NOMO-1 treated with DMSO at 0.1 percent for 48 hours (cell line): ENCODE measurements around the gene HTT.
A peak's percentile ranks its signal among the peaks of the same experiment; 100 is the strongest.

ENCODE experiments used
- DNase-seq: peaks from one replicate; lab custom pipeline; 2025; ENCODE audit not compliant: unreplicated experiment; lab: John Stamatoyannopoulos, UW

HTT gene

DNA sequence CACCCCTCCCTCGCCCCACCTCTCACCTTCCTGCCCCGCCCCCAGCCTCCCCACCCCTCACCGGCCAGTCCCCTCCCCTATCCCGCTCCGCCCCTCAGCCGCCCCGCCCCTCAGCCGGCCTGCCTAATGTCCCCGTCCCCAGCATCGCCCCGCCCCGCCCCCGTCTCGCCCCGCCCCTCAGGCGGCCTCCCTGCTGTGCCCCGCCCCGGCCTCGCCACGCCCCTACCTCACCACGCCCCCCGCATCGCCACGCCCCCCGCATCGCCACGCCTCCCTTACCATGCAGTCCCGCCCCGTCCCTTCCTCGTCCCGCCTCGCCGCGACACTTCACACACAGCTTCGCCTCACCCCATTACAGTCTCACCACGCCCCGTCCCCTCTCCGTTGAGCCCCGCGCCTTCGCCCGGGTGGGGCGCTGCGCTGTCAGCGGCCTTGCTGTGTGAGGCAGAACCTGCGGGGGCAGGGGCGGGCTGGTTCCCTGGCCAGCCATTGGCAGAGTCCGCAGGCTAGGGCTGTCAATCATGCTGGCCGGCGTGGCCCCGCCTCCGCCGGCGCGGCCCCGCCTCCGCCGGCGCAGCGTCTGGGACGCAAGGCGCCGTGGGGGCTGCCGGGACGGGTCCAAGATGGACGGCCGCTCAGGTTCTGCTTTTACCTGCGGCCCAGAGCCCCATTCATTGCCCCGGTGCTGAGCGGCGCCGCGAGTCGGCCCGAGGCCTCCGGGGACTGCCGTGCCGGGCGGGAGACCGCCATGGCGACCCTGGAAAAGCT lies at the start of gene HTT, which contains the start of gene HTT-AS:
TSS of gene HTT (plus strand) at position 604 of the 768 bp plus-strand sequence. CDS start at position 749, 145 bp downstream.
TSS of gene HTT-AS (minus strand) at position 461 of the 768 bp plus-strand sequence.
- peak; percentile 88 for DNase-seq

DNA sequence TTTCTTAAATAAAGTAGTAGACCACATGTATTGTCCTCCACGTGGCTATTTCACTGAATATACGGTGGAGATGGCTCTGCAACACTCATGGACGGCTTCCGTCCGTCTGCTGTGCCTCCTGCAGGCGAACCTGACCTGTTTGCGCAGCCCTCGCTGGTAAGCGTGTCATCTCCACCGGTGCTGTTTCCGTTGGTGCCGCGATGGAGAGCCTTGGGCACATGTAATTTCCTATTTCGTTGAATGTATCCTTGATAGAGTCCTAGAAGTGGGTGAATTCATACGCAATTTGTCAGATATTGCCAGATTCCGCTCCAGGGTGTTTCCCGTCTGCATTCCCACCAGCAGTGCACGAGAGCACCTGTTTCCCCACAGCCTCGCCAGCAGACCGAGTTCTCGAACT lies 48.6 kb upstream of the HTT start:
- no peak for DNase-seq

DNA sequence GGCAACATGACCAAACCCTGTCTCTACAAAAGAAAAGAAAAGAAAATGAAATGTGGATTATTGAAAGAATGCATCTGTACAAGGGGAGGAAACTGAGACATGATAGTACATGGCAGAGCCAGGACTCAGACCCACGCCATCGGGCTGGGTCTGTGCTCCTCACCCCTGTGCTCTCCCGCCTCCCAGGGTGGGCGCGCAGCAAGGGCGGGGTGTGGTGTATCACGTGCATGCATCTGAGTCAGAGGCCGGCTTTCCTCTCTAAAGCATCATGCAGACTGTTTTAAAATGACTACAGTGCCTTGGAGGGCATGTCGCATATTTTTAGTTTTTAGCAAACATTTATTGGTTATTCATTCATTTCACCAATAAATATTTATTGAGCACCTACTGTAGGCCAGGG lies 47.9 kb upstream of the HTT start:
- DNase-seq: no peak

DNA sequence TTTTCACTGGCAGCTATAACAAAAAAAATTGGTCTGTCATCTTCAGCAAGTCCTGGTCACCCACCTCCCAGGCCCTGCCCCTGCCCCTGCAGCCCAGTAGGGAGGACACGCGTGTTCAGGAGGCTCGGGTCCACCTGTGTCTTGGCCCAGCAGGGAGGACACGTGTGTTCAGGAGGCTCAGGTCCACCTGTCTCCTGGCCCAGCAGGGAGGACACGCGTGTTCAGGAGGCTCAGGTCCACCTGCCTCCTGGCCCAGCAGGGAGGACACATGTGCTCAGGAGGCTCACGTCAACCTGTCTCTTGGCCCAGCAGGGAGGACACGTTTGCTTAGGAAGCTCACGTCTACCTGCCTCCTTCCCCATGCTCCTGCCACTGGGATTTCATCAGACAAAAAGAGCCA lies 45.0 kb upstream of the HTT start:
- DNase-seq: no peak

DNA sequence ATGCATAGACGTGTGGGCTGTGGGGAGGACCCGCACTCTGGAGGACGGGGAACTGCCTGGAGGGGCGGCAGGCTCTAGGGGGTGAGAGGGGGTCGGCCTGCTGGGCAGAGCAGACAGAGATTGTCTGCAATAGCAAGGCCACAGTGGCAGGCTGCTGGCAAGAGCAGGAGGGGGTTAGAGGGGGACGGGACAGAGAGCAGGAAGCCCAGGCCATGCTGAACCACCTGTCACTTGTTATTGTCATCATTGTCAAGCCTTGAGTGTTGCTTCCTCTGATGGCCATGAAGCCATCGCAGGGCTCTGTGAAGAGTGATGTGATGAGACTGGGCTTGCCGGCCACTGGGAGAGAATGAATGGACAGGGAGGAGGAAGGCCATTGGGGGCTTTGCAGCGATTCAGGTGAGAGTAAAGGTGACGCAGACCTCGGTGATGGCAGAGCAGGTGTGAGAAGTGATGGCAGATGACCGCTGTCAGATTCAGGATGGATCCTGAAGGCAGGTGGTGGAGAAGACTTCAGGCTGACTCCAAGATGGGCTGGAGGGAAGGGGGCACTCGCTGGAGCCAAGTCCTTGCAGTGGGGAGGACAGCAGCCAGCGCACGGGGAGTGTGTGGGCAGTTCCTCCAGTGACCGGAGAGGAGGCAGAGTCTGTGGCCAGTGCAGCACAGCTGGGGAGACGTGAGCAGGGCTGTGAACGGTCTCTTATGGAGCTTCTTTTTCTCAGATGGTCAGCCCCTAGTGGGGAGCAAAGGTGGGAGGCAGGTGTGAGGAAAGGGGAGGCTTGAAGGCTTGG lies 43.7 kb upstream of the HTT start:
- DNase-seq: no peak

DNA sequence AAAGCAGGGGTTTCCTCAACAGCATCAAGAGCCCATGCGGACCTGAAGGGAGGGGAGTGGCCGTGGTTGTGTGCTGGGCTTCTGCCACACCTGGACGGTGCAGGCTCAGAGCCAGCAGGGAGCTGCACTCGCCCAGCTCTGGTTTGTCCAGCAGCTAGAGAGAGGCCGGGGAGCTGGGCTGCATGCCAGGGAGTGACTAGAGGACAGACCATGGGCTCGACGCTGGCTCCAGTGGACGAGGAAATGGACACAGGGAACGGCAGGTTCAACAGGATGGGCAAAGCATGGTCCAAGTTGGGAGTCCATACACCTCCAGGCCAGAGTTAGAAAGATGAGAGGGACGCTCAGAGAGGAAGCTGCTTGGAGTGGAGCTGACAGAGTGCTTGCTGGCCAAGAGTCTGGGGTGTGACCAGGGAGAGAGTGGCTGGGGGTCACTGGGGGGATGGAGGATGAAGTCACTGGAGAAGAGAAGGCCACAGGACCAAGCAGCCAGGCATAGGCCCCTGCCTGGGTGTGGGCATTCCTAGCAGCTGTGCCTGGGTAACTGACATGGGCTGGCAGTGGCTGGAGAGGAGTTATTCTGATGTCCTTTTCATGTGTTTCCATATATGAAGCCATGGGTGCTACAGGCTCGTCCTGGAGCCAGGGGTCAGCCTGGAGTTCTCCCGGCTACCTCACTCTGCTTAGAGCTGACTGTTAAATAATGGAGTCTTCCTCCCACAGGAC lies 43.0 kb upstream of the HTT start:
- DNase-seq: no peak

DNA sequence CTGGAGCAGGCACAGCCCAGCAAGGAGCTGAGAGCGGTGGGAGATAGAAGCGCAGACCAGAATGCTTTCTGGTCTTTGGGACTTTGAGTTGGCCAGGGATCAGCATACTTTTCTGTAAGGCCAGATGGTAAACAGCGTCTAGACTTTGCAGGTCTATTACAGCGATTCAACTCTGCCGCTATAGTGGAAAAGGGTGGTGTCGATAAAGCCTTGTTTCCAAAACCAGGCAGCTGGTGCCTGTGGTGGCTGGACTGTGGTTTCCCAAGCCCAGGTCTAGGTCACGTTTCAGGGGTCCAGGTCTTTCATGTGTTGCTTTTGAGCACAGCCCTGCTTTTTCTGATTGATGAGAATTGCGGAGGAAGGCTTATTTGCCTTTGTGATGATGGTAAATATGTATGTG lies 40.2 kb upstream of the HTT start:
- no peak for DNase-seq

DNA sequence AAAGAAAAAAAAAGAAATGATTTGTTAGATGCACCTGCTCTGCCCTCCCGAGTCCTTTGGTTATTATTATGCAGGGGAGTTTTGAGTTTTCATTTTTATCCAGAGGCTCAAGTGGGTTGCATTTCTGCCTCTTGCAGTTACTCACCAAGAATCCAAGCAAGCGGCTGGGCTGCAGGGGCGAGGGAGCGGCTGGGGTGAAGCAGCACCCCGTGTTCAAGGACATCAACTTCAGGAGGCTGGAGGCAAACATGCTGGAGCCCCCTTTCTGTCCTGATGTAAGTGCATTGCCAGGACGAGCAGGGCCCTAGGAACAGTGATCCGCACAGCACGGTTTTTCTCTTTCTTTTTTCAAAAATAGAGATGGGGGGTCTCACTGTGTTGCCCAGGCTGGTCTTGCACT lies 39.2 kb upstream of the HTT start:
- no peak for DNase-seq

DNA sequence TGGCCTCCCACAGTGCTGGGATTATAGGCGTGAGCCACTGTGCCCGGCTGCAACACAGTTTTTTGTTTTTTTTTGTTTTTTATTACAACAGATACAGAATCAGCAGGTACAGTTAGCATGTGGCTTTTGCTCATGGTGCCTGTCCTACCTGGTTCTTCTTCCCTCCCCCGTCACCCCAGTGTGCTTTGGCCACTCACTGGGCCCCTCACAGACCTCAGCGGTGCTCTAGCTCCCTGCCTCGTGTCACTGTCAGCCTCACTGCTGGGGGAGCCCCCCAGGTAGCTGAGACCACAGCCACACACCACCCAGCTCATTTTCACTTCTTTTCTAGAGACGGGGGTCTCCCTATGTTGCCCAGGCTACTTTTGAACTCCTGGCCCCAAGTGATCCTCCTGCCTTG lies 38.8 kb upstream of the HTT start:
- DNase-seq: no peak

DNA sequence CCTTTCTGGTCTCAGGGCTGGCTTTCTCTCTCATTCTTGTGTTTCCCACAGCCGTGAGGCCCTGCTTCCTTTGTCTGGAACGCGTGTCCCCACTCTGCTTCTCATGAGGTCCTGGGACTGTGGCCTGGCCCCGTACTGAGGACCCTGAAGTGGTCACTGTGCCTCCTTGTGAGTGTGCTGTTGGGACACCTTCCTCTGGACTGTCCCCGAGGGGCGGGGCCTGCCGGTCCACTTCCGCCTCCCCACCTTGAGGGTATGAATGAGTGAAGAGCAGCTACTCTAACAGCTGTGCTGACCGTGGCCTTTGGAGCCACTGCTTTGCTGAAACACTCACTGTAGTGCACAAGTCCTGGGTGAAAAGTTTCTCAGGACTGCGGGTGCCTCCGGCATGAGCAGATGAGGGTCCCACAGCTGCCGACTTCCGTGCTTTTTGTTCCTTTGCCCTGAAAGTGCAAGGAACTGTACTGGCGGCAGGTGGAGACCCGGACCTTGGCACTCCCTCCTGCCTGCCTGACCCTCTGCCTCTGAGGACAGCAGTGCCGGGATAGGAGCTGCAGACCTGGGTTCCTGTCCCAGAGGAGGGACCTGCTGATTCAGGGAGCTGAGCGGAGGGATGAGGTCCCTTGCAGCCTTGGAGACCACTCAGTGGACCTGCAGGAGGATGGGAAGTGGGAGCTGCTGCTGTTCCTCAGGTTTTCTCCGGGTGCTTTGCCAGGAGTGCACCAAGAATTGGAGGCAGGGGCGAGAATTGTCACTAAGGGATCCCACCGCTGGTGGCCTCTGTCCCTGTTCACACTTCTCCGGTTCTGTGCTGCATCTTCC lies 38.1 kb upstream of the HTT start:
- DNase-seq: no peak

DNA sequence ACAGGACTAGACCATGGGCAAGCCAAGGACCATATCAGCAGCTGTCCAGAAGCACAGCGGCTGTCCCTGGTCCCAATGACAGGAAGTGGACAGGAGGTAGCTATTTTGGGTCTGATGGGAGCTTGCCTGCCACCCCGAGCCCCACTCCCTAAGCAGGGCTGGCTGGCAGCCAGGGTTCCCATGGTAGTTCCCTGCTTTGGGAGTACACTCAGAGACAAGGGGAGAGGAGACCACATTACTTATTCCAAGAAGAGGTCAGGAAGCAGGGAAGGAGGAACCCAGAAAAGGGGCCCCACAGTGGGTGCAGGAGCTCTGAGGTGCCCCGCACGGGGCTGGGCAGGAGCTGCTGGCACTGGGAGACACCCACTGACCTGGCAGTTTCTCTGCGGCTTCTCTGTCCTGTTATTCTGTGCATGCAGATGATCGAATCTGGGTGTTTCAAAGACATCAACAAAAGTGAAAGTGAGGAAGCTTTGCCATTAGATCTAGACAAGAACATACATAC lies 36.5 kb upstream of the HTT start:
- DNase-seq: no peak

DNA sequence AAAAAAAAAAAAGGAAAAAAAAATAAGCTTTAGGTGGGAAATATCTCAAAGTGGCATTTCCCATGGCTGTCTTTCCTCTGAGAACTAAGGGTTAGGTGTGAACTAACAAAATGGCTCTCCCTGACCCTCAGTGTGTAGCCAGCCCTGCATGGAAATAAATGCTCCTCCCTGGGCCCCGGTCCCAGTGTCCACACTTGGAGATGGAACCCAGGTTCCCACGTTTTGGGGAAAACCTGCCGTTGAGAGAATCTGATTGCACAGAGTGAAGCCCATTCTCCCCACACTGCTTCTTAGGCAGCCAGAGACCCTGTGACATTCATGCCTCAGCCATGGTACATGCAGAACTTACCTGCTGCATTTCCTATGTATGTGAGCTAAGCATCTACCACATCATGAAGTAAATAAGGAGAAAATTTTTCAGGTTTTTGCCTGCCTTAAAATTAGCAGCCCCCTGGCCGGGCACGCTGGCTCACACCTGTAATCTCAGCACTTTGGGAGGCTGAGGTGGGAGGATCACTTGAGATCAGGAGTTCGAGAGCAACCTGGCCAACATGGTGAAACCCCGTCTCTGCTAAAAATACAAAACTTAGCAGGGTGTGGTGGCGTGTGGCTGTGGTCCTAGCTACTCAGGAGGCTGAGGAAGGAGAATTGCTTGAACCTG lies 34.6 kb upstream of the HTT start:
- DNase-seq: no peak

DNA sequence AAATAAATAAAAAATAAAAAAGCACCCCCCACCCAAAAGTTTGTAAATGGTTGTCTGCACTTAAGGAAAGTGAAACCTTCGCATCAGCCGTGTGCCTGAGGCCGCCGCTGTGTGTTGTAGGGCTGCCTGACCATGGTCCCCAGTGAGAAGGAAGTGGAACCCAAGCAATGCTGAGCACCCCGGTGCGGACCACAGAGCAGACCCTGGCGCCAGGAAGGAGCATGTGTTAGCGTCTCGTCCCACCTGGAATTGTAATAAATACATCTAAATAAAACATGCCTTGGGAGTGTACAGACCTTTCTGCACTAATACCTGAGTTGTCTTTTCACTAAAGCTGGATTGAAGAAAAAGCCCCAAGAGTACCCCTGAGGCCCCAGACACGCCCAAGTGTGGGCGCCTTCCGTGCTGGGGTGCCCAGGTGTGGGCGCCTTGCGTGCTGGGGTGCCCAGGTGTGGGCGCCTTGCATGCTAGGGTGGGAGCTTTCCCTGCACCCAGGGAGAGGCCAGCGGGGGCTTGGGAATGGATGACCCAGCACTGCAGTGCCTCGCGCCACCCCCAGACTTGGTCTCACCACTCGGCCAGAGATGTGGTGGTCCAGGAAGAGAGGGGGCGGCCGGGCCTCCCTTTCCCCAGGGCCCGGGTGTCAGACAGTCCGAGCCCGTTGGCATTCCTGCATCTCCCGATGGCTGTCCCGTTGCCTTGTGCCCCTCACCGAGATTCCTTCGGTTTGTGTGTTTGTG lies 33.9 kb upstream of the HTT start:
- DNase-seq: no peak

DNA sequence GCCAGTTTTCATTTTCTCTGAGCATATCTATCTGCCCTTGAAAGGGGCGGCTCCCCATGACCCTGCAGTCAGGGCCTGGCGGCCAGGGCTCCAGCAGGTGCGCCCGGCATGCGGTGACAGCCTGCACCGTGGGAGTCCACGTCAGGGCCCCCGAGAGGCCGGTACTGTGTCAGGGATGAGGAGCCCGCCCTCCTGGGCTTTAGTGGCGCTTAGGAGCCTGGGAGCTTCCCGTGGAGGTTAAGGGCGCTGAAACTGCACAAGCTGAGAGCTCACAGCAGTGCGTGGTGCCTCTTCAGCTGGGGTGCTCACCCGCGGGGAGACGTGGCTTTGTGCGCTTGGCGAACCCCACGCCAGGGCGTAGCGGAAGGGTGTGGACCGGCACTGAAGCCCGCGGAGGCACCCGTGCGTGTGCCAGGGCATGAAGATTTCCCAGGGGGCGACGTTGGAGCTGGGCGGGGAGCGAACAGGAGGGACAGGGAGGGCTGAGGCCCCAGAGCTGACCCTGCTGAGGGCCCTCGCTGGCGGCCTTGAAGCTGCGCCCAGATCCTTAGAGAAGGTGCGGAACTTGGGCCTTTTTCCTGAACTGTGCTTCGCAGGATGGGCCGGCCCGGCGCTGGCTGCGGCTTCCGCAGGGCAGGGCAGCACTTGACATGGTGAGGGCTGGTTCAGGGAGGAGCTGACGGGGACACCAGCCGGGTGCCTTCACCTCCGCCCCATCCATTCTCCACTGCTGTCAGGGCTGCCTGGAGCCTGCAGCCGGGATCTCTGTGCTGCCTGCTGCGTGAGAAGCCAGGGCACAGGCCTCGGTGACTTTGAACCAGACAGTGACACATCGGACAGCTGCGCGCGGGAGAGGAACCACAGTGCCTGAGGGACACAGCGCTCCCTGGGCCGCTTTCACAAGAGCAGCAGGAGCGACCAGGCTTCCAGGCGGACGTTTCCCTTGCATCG lies 33.0 kb upstream of the HTT start:
- DNase-seq: peak; percentile 30

DNA sequence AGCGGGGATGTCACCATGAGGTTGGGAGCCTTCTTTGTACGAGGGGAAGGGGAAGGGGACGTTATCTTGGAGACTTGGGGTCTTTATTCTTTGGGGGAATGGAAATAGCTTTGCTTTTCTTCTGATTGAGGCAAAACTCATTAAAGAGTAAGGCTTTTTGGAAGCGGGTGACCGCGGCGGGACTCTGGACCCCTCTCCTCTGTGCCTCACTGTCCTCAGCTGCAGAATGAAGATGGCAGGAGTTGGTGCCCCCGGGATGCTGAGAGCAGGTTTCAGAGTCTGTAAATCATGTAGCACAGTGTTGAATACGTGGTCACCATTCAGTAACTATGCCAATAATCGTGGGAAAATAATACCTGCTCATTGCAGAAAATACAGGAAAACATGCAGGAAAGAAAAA lies 32.3 kb upstream of the HTT start:
- no peak for DNase-seq

DNA sequence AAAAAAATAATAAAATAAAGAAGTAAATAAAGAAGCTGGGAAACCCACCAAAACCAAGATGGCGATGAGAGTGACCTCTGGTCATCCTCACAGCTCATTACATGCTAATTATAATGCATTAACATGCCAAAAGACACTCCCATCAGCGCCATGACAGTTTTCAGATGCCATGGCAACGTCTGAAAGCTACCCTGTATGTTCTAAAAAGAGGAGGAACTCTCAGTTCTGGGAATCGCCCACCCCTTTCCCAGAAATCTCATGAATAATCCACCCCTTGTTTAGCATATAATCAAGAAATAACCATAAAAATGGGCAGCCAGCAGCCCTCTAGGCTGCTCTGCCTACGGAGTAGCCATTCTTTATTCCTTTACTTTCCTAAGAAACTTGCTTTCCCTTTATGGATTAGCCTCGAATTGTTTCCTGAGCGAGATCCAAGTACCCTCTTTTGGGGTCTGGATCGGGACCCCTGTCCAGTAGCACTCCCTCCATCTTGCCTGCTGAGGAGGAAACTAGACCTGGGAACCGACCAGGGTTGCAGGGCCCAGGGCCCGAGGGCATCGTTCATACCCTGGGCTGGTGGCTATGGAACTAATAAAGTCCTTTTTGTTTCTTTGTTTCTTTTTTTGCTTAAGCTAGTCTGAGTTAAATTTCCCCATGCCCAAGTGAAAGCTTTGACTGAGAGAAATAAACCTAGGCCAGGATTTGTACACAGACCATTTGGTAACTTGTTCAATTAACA lies 31.0 kb upstream of the HTT start:
- no peak for DNase-seq
